Breast epithelium (tissue), 3 donors: ENCODE results near the gene GMDS.

ENCODE experiments used
- CTCF ChIP-seq, 3 donors: fragments of 450-650 bp; IDR thresholded peaks; one replicate each; pipeline ENCODE4 v1.5.1; 2016 to 2017; ENCODE audit warnings: antibody characterized with exemption in 3 of 3, mild to moderate bottlenecking in 3 of 3, moderate library complexity in 3 of 3
- POLR2A ChIP-seq: fragments of 450-650 bp; IDR thresholded peaks from one replicate; pipeline ENCODE4 v1.6.1; 2016; ENCODE audit warnings: antibody characterized with exemption, mild to moderate bottlenecking, moderate library complexity

- no peak for TF ChIP-seq CTCF (IDR thresholded peaks at IDR 0.05)
- TF ChIP-seq POLR2A, result no peak
Measured at GRCh38 chr6:1895721-1896120, 349.7 kb downstream of the GMDS start.
